ENCODE measurements around the gene GRWD1.

DNA sequence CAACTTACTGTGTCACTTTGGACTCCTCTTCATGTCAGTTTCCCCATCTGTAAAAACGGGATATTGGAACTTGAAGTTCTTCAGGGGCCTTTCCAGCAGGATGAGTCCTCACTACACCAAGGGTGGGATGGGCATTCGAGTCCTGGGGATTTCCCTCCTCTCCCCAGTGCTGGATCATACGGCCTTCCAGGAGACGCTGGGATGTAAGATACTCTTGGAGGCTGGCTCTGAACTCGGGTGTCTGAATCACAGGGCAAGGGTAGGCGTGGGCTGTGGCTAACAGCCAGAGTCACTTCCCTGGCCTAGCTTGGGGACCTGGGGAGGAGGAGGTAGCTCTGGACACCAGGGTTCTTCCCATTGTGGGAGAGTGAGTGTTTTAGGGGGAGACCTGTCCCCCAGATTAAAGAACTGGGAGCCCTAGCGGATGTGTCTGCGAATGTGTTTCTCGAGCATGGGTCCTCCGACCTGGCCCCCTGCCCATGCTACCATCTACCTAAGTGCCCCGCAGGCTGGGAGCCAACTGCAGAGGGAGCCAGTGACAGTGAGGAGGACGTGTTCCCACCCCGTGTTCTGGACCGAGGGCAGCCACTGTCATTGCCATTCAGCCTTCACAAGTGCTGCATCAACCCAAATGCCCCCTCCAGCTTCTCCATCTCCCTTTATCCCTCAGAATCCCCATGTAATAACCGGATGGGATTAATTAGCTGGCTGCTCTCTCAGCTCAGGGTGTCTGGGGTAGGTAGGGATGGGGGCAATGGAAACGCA is 21.0 kb downstream of the GRWD1 start:
- TF ChIP-seq, protein P1, sequence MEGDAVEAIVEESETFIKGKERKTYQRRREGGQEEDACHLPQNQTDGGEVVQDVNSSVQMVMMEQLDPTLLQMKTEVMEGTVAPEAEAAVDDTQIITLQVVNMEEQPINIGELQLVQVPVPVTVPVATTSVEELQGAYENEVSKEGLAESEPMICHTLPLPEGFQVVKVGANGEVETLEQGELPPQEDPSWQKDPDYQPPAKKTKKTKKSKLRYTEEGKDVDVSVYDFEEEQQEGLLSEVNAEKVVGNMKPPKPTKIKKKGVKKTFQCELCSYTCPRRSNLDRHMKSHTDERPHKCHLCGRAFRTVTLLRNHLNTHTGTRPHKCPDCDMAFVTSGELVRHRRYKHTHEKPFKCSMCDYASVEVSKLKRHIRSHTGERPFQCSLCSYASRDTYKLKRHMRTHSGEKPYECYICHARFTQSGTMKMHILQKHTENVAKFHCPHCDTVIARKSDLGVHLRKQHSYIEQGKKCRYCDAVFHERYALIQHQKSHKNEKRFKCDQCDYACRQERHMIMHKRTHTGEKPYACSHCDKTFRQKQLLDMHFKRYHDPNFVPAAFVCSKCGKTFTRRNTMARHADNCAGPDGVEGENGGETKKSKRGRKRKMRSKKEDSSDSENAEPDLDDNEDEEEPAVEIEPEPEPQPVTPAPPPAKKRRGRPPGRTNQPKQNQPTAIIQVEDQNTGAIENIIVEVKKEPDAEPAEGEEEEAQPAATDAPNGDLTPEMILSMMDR (IDR thresholded peaks at IDR 0.05), result no peak
- no peak for TF ChIP-seq EP300 (IDR thresholded peaks at IDR 0.05)
- no peak for TF ChIP-seq POLR2AphosphoS5 (IDR thresholded peaks at IDR 0.05)
